H9 (cell line): Measurements from ENCODE around the gene GYS1. TPM values are rescaled to one million over a fixed set of nuclear protein-coding genes. Genes with fewer than 3 reads are reported as not detected.
"Not testable (repeated sequence)": the region's sequence is repeated elsewhere in the genome, so short reads cannot be mapped to it uniquely, and the experiment has no call there.

ENCODE experiments used
- DNase-seq: peaks from one replicate; pipeline ENCODE4 v3.0.0-alpha.2; 2017
- H2AFZ ChIP-seq: one replicate; pipeline ENCODE4 v1.6.1; 2013; ENCODE audit warnings: mild to moderate bottlenecking, low read length, control low read depth, moderate library complexity
- H2AK5ac ChIP-seq: 2 replicates; pipeline ENCODE4 v1.6.1; 2013; ENCODE audit warnings: low read length, control low read depth, mixed read lengths; ENCODE audit not compliant: insufficient read length
- H2BK120ac ChIP-seq: one replicate; pipeline ENCODE4 v1.6.1; 2013; ENCODE audit warnings: low read depth, mild to moderate bottlenecking, low read length, control low read depth, inconsistent platforms; ENCODE audit not compliant: poor library complexity, severe bottlenecking
- H2BK12ac ChIP-seq: 2 replicates; pipeline ENCODE4 v1.6.1; 2013; ENCODE audit warnings: low read length, control low read depth, mixed read lengths, low read depth; ENCODE audit not compliant: insufficient read length
- H2BK15ac ChIP-seq: 2 replicates; pipeline ENCODE4 v1.6.1; 2013; ENCODE audit warnings: low read depth, low read length, control low read depth
- H2BK20ac ChIP-seq: one replicate; pipeline ENCODE4 v1.6.1; 2013; ENCODE audit warnings: low read depth, mild to moderate bottlenecking, low read length, control low read depth, inconsistent platforms; ENCODE audit not compliant: poor library complexity, severe bottlenecking
- H2BK5ac ChIP-seq: 2 replicates; pipeline ENCODE4 v1.6.1; 2013; ENCODE audit warnings: low read length, control low read depth, mixed read lengths; ENCODE audit not compliant: insufficient read length
- H3K14ac ChIP-seq: 2 replicates; pipeline ENCODE4 v1.6.1; 2013; ENCODE audit warnings: low read length, control low read depth; ENCODE audit not compliant: insufficient read depth
- H3K18ac ChIP-seq: 2 replicates; pipeline ENCODE4 v1.6.1; 2013; ENCODE audit warnings: low read depth, mild to moderate bottlenecking, mixed read lengths, low read length, control low read depth; ENCODE audit not compliant: insufficient read length
- H3K23ac ChIP-seq: 2 replicates; pipeline ENCODE4 v1.6.1; 2013; ENCODE audit warnings: low read length, control low read depth, mixed read lengths, low read depth; ENCODE audit not compliant: insufficient read length
- H3K23me2 ChIP-seq: 2 replicates; pipeline ENCODE4 v1.6.1; 2013; ENCODE audit warnings: low read depth, mild to moderate bottlenecking, mixed read lengths, low read length, control low read depth; ENCODE audit not compliant: insufficient read length, poor library complexity, severe bottlenecking
- H3K27ac ChIP-seq: 2 replicates; pipeline ENCODE4 v1.5.1; 2013; ENCODE audit warnings: low read length, control low read depth, mixed read lengths, low read depth; ENCODE audit not compliant: insufficient read length
- H3K27me3 ChIP-seq: 2 replicates; pipeline ENCODE4 v1.6.1; 2013; ENCODE audit warnings: low read length, control low read depth, inconsistent platforms; ENCODE audit not compliant: insufficient read depth
- H3K4ac ChIP-seq: 2 replicates; pipeline ENCODE4 v1.6.1; 2013; ENCODE audit warnings: low read depth, mild to moderate bottlenecking, control low read depth, inconsistent platforms, low read length, moderate library complexity
- H3K4me1 ChIP-seq: 2 replicates; pipeline ENCODE4 v1.6.1; 2013; ENCODE audit warnings: low read length, control low read depth, inconsistent platforms; ENCODE audit not compliant: insufficient read depth
- H3K4me2 ChIP-seq: 2 replicates; pipeline ENCODE4 v1.6.1; 2013; ENCODE audit warnings: low read length, control low read depth, mixed read lengths; ENCODE audit not compliant: insufficient read length, insufficient read depth
- H3K56ac ChIP-seq: 2 replicates; pipeline ENCODE4 v1.6.1; 2013; ENCODE audit warnings: low read depth, mild to moderate bottlenecking, mixed read lengths, low read length, control low read depth; ENCODE audit not compliant: insufficient read length
- H3K79me1 ChIP-seq: 2 replicates; pipeline ENCODE4 v1.6.1; 2013; ENCODE audit warnings: low read depth, mild to moderate bottlenecking, moderate library complexity, low read length, control low read depth, inconsistent platforms; ENCODE audit not compliant: insufficient read depth, poor library complexity, severe bottlenecking
- H3K79me2 ChIP-seq: 2 replicates; pipeline ENCODE4 v1.6.1; 2013; ENCODE audit warnings: low read length, control low read depth, inconsistent platforms; ENCODE audit not compliant: insufficient read depth
- H3K9ac ChIP-seq: 2 replicates; pipeline ENCODE4 v1.6.1; 2013; ENCODE audit warnings: low read length, control low read depth, mixed read lengths; ENCODE audit not compliant: insufficient read length; ENCODE audit errors: extremely low read depth
- H3K9me3 ChIP-seq: one replicate; pipeline ENCODE4 v1.6.1; 2013; ENCODE audit warnings: low read depth, low read length, inconsistent platforms; ENCODE audit not compliant: control insufficient read depth
- H3T11ph ChIP-seq: one replicate; pipeline ENCODE4 v1.6.1; 2013; ENCODE audit warnings: mild to moderate bottlenecking, low read length, control low read depth, inconsistent platforms
- H4K20me1 ChIP-seq: one replicate; pipeline ENCODE4 v1.6.1; 2013; ENCODE audit not compliant: control insufficient read depth, insufficient read length, insufficient read depth
- H4K5ac ChIP-seq: 2 replicates; pipeline ENCODE4 v1.6.1; 2013; ENCODE audit warnings: low read depth, mild to moderate bottlenecking, mixed read lengths, low read length, control low read depth; ENCODE audit not compliant: insufficient read length
- H4K8ac ChIP-seq: replicated peaks from 2 replicates; pipeline ENCODE4 v1.6.1; 2013; ENCODE audit warnings: low read length, control low read depth, mixed read lengths, low read depth; ENCODE audit not compliant: insufficient read length
- H4K91ac ChIP-seq: 2 replicates; pipeline ENCODE4 v1.6.1; 2013; ENCODE audit warnings: low read depth, mild to moderate bottlenecking, moderate library complexity, mixed read lengths, low read length, control low read depth; ENCODE audit not compliant: insufficient read length
- H3K27ac Mint-ChIP-seq, 3 experiments: 2 replicates in 2 of 3; 3 replicates in 1 of 3; pipeline ENCODE4 v1.8.0; 2020 to 2021; ENCODE audit warnings: mixed read lengths in 3 of 3, mild to moderate bottlenecking in 1 of 3, moderate library complexity in 1 of 3
- H3K27me3 Mint-ChIP-seq: 2 replicates; pipeline ENCODE4 v1.8.0; 2021; ENCODE audit warnings: low read depth, mild to moderate bottlenecking, moderate library complexity, mixed read lengths
- H3K36me3 Mint-ChIP-seq, 3 experiments: 2 replicates in 2 of 3; 3 replicates in 1 of 3; pipeline ENCODE4 v1.8.0; 2020 to 2021; ENCODE audit warnings: low read depth in 3 of 3, mixed read lengths in 3 of 3; ENCODE audit not compliant: insufficient read depth in 1 of 3
- H3K4me1 Mint-ChIP-seq, 2 experiments: 2 replicates each; pipeline ENCODE4 v1.8.0; 2020; ENCODE audit warnings: mixed read lengths in 2 of 2
- H3K4me3 Mint-ChIP-seq, 2 experiments: 2 replicates in 1 of 2; 3 replicates in 1 of 2; pipeline ENCODE4 v1.8.0; 2020 to 2021; ENCODE audit warnings: mild to moderate bottlenecking in 2 of 2, mixed read lengths in 2 of 2, moderate library complexity in 1 of 2
- H3K9me3 Mint-ChIP-seq, 2 experiments: 2 replicates in 1 of 2; 3 replicates in 1 of 2; pipeline ENCODE4 v1.8.0; 2020; ENCODE audit warnings: mild to moderate bottlenecking in 2 of 2, mixed read lengths in 2 of 2, moderate library complexity in 1 of 2
- CTCF ChIP-seq: fragments of 200-600 bp; sonication (generic); conservative IDR thresholded peaks from 3 replicates; pipeline ENCODE4 v1.8.0; 2021; ENCODE audit warnings: antibody characterized with exemption, mild to moderate bottlenecking
- WGBS: extraction: QIAGEN DNeasy Blood & Tissue Kit; methylation state at CpG from one replicate; pipeline ENCODE4 v1.1.7; 2013; ENCODE audit warnings: missing lambda C conversion rate, low lambda C conversion rate, mixed read lengths; ENCODE audit not compliant: insufficient read length; ENCODE audit errors: extremely low coverage; 5-methylcytosine and 5-hydroxymethylcytosine counted together
- total RNA-seq: library from RNA; stranded (reverse); gene quantifications from 2 replicates; pipeline ENCODE4 v1.2.1, GENCODE V29; 2021

Gene GYS1
- total RNA-seq, 1 experiment from 2014 or later = 44.3 TPM

- WGBS = no CpG with 5 or more reads among the region's 10 CpGs
- no peak overlapping the region for H3K4me3 Mint-ChIP-seq
- peaks cover 9 to 45% (median 35%) of the 10 kb centered on the region in 3 experiments for H3K36me3 Mint-ChIP-seq
These were observed 72.2 kb downstream of the GYS1 start for GRCh38 chr19:48920949-48921348.

GRCh38 chr19:48919271-48919670 is 73.8 kb downstream of the GYS1 start:
- H3K79me2 ChIP-seq, H2BK20ac ChIP-seq, H3K4me3 Mint-ChIP-seq, H3K9ac ChIP-seq, H3K79me1 ChIP-seq, H3K23me2 ChIP-seq, H2AK5ac ChIP-seq, H3K14ac ChIP-seq, H3K18ac ChIP-seq, H4K20me1 ChIP-seq, H3K4ac ChIP-seq, DNase-seq, H3K27ac ChIP-seq, H2AFZ ChIP-seq, H3K27me3 Mint-ChIP-seq, H2BK15ac ChIP-seq, H3K4me1 ChIP-seq, H4K5ac ChIP-seq, H3K23ac ChIP-seq, H2BK12ac ChIP-seq, H3T11ph ChIP-seq, H4K8ac ChIP-seq, H3K9me3 Mint-ChIP-seq, H2BK5ac ChIP-seq, H3K9me3 ChIP-seq, H2BK120ac ChIP-seq, H3K27ac Mint-ChIP-seq, H3K4me1 Mint-ChIP-seq, H4K91ac ChIP-seq, H3K4me2 ChIP-seq, H3K27me3 ChIP-seq, H3K56ac ChIP-seq: not testable (repeated sequence)
- H3K36me3 Mint-ChIP-seq = peaks cover 16 to 53% (median 43%) of the 10 kb centered on the region in 3 experiments
- WGBS = no CpG with 5 or more reads among the region's 8 CpGs

More at GRCh38 chr19:48920949-48921348, 72.2 kb downstream of the GYS1 start:
- Histone ChIP-seq H2AFZ (no peak overlapping the region), H2AK5ac (no peak overlapping the region), H3K9ac (no peak overlapping the region), H3K4me2 (no peak overlapping the region), H3K27ac (no peak overlapping the region), H3K18ac (no peak overlapping the region), H3K56ac (no peak overlapping the region), H2BK5ac (no peak overlapping the region), H4K8ac (no peak overlapping the region), H2BK12ac (no peak overlapping the region), H3K23ac (no peak overlapping the region), H3K27me3 (no peaks in the 10 kb centered on the region), H3K14ac (no peak overlapping the region), H3K9me3 (no peaks in the 10 kb centered on the region), H2BK120ac (no peak overlapping the region), H2BK20ac (no peak overlapping the region), H3K4ac (no peak overlapping the region), H3K79me1 (no peaks in the 10 kb centered on the region), H4K20me1 (no peaks in the 10 kb centered on the region), H3T11ph (no peak overlapping the region), H4K5ac (no peak overlapping the region), H3K79me2 (no peaks in the 10 kb centered on the region), H3K4me1 (no peaks in the 10 kb centered on the region), H4K91ac (no peak overlapping the region), H3K23me2 (no peaks in the 10 kb centered on the region), H2BK15ac (no peak overlapping the region)
- H3K9me3 Mint-ChIP-seq = no peaks in the 10 kb centered on the region
- no peak for TF ChIP-seq CTCF
- 0 out of 4 replicates have a peak, but pooled peaks cover 2% of the 10 kb centered on the region in 2 experiments for H3K4me1 Mint-ChIP-seq
- no peak for DNase-seq
- no peak overlapping the region for H3K27ac Mint-ChIP-seq
- H3K27me3 Mint-ChIP-seq = no peaks in the 10 kb centered on the region
